Activated CD4-positive, CD25-positive, alpha-beta regulatory T cell treated with anti-CD3 and anti-CD28 coated beads, Interleukin-2, amount 50 U/mL, for 24 hours (primary cell): ENCODE measurements around the gene DMAP1.

Experiments
- ATAC-seq, 2 donors: fragments of 150-1000 bp; cut with Tn5 transposase; one replicate each; pipeline ENCODE4 v1.10.0; 2021; ENCODE audit warnings: mild to moderate bottlenecking in 1 of 2, moderate library complexity in 1 of 2

Gene DMAP1

DNA sequence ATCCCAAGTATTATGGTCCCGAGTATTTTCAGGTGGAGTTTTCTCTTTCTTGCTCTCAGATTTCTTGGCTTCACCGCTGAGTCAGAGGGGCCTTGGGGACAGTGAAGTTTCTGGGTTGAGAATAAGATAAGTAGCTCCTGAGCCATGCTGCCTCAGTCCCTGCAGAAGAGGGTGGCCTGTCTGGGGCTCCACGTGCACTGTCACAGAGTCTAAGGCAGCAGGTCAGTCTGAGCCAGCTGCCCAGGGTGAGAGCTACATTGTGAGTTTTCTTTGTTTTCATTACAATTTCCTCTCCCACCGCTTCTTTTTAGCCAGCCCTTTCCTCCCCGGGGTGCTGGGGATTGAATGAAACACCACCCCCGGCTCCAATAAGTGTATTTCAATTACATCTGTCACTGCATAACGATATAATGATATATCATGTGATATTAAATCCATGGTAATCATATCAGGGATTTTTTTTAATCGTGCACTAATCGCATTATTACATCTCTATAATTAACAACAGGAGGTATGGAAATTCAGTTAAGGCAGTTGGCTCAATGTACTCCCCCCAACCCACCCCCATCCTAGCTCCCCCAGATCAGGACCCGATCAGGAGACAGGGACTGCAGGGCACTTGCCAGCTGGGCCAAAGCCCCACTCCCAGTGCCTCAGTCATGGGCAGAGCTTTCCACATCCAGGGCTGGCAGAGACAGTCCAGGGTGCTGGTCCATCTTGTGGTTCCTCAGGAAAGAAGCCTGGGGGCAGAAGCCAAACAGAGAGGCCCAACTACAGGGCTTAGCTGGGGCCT, 43.7 kb downstream of the DMAP1 start:
- ATAC-seq: no peak

DNA sequence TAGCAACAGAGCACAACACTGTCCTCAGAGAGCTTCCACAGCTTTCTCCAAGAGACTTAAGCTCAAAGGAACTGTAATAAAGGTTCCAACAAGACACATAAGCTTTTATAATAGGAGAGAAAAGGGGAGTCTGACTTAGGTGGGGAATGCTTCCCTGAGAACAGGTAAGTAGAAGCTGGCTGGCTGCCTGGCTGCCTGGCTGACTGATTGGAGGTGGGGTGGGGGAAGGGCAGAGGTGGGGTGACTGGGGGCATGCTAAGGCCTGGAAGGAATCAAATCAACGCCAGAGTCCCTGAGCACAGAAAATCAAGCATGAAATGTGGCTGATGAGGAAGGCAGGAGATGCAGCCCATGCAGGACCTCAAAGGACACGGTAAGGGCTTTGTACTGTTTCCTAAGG, 45.8 kb downstream of the DMAP1 start:
- no peak for ATAC-seq

DNA sequence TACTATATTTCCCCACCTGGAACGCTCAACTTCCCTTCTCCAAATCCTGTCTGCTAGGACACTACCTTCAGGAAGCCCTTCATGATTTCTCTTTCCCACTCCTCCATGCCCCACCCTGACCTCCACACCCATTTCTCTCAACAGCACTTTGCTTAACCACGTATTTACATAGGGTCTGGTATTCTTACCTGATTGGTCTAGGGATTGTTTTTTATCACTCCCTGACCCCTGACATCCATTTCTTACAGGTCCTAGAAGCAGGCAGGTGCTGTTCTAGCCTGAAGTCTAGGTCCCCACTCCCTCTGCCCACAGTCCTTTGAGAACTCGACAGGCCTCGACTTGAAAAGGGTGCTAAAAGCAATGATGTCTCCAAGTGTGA, 47.5 kb downstream of the DMAP1 start:
- no peak for ATAC-seq

DNA sequence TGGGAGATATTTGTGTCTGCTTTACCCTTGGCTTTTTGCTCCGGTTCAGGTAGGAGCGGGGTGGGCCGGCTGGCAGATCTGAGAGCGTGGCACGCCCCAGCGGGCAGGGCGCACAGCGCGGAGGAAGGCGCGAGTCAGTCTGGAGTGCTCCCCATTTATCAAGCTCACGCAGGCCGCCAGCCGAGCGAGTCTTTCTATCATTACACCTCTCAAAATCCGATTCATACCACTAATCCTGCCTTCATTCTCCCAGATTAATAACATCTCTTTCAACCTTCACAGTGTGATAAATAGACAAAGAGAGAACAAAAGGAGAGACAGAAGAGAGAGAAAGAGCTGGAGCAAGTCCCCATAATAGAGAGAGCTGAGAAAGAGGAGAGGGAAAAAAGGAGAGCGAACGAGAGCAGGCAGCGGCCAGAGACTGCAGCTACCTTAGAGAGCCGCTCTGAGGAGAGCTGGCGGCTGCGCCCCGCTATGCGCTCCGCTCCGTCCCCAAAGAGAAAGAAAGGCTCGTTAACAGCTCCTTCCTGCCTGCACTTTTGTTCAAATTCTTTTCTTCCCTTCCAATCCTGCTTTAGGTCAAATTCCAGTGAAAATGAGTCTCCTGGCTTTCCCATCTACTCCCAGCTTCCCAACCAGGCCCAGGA, 48.0 kb downstream of the DMAP1 start:
- ATAC-seq: no peak

DNA sequence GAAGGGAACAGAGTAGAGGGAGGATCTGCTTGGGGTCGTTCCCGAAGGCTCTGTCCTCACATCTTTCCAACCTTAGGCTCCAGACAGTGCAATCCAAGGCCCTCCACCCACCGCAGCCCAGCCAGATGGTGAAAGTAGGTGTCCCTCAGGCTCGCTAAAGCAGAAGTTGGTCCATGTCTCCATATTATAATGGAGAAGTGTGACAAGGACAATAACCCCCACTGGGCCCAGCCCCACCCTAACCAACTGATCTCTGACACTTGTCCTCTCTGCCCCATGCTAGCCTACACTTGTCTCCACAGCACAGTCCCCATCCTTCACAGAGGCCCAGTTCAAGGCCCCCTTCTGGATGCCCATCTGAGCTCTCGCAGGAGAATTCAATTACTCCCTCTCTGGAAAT, 48.7 kb downstream of the DMAP1 start:
- ATAC-seq: no peak

DNA sequence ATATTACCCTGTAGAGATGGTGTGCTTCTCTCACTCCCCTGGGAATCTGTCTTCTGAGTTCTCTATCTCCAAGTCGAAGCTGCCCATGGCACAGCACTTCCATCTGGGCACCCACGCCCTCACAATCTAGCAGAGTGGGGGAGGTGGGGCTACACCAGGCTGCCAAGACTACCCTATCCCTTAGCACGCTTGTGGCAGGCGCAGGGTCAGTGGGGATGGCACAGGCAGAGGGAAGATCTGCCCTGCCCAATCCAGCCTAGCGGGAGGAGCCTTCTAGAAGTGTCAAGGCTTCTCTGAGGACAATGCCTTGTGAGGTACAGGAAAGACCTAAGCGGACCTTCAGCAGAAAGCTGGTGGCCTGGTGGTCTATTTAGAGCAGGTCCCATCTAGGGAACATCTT, 49.1 kb downstream of the DMAP1 start:
- ATAC-seq: no peak

DNA sequence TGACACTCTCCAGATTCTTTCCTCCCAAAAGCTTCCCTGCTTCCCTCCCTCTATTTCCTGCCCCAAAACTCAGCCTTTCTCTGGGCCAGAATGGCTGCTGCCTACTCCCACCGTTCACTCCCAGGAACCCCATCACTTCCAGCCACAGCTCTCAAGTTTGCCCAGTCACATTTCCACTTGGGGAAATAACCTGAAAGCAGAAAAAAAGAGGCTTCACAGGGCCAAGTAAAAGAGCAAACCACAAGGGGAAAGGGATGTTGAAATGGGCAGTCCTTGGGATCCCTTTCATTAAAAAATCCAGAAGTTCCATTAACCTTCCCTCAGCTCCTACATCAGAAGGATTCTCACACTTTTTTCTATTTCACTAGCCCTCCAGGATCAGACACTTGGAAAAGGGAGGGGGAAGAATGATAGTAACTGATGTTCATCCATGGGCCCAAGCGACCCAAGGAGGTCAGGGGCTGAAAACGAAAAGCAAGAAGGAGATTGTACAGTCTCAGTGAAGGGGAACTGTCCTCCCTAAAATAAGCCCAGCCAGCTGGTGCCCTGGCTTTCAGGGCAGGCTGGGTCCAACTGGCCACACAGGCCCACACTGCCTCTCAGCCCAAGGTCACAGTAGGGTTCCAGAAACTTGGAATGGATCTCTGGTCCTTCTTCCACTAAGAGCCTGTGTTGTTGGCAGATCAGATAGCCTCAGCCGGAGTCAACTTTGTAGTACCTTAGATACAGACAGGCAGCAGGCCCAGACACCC, 49.7 kb downstream of the DMAP1 start:
- no peak for ATAC-seq

DNA sequence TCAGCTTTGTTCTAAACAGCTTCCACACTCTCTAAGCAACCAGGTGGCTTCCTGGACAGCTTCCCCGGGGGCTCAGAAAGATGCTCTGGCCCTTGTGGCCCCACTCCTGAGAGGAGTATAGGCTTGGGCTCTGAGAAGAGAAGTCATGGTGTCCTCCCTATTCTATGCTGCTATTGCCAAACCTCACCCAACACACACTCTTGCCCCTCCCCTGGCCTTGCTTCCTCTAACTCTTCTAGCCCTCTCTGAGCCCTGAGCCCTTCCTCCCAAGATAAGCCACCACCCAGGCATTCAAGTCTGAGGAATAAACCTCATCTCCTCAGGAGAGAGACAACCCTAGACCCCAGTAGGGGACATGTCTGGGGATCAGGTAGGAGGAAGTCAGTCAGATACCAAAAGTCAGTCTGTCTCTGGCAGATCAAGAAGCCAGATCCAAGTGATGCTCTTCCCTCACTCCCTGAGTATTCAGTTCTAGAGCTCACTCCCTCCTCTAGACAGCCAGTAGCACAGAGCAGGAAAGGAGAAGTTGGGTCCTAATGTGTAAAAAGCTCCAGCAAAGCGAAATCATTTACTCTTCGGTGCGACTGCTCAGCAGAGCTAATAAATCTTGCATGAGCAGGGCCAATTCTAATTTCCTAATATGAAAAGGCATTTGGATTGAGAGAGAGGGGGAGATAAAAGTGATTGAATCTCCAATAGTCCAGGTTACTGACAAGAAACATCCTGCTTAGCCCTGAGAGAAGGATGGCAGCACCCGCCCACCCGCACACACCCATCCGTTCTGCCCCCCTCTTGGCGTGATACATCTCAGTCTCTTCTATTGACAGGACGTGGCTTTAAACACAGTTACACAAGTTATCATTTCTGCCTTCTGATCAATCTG, 50.5 kb downstream of the DMAP1 start:
- ATAC-seq: no peak

DNA sequence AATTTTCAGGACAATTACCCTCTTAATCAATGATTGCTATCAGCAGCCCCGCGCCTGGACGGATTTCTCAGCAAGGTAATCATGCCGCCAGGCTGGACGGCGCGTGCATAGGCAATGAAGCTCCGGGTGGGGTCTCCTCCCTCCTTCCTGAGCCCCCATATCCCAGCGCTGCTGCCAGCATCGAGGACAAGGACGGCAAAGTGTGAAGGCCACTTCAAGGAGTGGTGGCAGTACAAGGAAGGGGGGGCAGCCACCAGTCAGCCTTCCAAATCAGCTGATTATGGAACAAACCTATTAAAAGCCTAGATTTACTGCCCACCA, 51.1 kb downstream of the DMAP1 start:
- no peak for ATAC-seq

DNA sequence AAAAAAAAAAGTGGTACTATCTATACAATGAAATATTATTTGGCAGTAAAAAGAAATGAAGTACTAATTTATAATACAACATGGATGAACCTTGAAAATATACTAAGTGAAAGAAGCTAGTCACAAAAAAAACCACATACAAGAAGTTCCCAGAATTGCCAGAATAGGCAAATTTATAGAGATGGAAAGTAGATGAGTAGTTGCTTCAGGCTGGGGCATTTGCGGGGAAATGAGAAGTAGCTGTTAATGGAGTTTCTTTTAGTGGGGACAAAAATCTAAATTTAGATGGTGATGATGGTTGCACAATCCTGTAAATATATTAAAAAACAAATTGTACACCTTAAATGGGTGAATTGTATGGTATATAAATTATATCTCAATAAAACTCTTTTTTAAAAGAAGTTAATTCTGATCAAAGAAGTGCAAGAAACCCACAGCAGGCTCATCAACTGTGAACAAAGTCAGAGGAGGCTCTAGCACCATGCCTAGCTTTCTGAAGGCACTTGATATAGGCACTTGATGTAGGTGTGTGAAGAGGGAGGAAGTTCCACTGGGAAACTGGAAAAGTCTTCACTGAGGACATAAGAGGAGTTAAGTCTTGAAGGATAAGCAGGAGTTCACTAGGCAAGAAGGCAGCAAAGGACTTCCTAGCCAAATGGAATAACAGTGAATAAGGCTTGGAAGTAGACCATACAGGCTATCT, 52.5 kb downstream of the DMAP1 start:
- ATAC-seq: no peak

DNA sequence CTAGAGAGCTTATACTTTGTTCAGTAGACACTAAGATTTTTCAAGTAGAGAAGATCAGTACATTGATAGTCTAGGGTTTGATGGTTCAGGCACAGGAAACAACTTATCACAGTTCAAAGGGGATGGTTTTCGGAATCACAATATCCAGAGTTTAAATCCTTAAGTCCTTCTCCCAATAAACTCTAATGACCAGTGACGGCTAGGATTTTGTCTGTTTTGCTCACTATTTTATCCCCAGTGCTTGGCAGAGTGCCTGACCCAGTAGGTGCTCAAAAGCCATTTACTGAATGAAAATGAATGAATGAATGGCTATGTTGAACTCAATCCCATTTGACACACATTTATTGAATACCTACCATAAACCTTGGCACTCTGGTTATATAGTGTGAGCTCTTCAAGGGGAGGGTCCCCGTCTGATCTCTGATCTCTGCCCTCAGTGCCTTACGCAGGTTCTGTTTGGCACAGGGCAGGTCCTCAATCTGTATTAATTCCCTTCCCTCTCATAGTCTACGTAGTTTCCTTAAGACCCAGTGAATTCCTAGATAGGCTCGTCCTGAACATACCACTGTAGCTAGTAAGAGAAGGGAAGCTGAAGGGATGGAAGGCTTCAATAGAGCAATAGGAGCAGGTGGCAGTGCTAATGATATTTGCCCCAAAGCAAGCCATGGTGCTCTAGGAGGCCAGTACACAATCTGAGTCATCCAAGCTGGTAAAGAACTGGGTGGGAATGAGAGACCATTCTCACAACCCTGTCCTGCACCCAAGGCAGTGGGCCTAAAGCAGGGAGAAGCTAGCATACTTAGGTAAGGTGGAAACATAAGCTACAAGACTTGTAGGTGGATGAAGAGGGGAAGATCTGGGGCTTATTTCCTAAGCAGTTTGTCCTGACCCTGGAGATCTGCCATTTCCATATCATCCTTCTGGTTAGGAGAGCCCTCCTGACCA, 53.4 kb downstream of the DMAP1 start:
- ATAC-seq: no peak

DNA sequence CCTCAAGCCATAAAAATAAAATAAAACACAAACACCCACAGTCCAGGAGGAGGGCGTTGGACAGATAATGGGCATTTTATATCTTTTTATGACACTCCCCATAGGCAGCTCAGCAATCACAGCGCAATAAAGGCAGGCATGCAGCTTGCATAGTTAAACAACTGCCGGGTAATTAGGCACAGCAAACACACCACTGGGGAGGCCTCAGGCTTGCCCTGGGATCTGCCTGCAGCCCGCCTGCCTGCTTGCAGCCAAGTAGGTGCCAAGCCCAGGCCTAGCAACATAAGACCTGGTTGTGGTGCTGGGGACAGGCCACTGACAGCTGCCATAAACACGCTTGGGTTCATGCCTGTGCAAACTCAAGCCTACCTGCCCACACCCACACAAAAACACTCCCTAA, 54.2 kb downstream of the DMAP1 start:
- ATAC-seq: no peak

DNA sequence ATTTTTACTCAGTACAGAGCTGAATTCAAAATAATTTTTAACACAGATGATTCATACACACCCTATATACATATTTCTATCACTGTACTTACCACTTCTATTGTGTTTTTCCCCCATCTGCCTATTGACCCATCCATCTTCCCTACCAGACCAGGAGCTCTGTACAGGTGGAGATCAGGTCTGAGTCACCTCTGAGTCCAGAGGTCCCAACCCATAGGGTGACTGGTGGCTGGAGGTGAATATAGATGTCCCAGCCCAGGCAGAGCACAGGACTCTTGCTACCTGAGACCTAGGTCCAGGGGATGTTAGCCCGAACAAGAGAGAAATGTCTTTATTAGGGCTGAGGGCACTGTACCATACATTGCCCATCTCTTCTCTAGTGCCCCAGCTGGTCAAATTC, 54.8 kb downstream of the DMAP1 start:
- ATAC-seq: no peak
